ENCODE measurements around the gene CD300LB.

Gene CD300LB

DNA sequence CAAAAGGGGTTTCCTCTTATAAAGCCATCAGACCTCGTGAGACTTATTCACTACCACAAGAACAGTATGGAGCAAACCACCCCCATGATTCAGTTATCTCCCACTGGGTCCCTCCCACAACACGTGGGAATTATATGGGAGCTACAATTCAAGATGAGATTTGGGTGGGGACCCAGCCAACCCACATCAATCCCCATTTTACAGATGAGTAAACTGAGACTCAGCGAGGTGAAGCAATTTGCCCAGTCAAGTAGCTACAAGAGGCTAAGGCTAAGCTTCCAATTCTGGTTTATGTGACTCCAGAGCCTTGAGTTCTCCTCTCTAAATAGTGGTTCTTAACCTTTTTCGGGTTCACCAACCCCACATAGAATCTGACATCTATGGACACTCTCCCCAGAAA, 56.1 kb downstream of the CD300LB start:
- CTCF ChIA-PET: no interaction called here
- POLR2A ChIA-PET: no interaction called here
- no peak for DNase-seq (ENCODE audit: extremely low spot score)
- no peak for TF ChIP-seq TARDBP (IDR thresholded peaks at IDR 0.05)
- TF ChIP-seq, protein P1, sequence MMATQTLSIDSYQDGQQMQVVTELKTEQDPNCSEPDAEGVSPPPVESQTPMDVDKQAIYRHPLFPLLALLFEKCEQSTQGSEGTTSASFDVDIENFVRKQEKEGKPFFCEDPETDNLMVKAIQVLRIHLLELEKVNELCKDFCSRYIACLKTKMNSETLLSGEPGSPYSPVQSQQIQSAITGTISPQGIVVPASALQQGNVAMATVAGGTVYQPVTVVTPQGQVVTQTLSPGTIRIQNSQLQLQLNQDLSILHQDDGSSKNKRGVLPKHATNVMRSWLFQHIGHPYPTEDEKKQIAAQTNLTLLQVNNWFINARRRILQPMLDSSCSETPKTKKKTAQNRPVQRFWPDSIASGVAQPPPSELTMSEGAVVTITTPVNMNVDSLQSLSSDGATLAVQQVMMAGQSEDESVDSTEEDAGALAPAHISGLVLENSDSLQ (IDR thresholded peaks at IDR 0.05): no peak
- TF ChIP-seq SP1 (IDR thresholded peaks at IDR 0.05): no peak
- no peak for TF ChIP-seq ELF4 (IDR thresholded peaks at IDR 0.05)
- no peak for TF ChIP-seq FOXA1 (IDR thresholded peaks at IDR 0.05)
- no peak for TF ChIP-seq ZNF384 (IDR thresholded peaks at IDR 0.05)
- TF ChIP-seq FOXM1 (IDR thresholded peaks at IDR 0.05; ENCODE audit: borderline replicate concordance): no peak
- TF ChIP-seq NFRKB (IDR thresholded peaks at IDR 0.05): no peak
- TF ChIP-seq LEF1 (IDR thresholded peaks at IDR 0.05; ENCODE audit: borderline replicate concordance): no peak
- TF ChIP-seq BHLHE40 (IDR thresholded peaks at IDR 0.05; ENCODE audit: borderline replicate concordance): no peak
- no peak for TF ChIP-seq SUZ12 (IDR thresholded peaks at IDR 0.05)
- TF ChIP-seq CTBP1 (IDR thresholded peaks at IDR 0.05; ENCODE audit: borderline replicate concordance): no peak
- TF ChIP-seq L3MBTL2 (conservative IDR thresholded peaks at IDR 0.05): no peak
- TF ChIP-seq ARNT (IDR thresholded peaks at IDR 0.05): no peak
- TF ChIP-seq HDGF (IDR thresholded peaks at IDR 0.05; ENCODE audit: borderline replicate concordance): no peak
- no peak for TF ChIP-seq FOXK2 (IDR thresholded peaks at IDR 0.05)

DNA sequence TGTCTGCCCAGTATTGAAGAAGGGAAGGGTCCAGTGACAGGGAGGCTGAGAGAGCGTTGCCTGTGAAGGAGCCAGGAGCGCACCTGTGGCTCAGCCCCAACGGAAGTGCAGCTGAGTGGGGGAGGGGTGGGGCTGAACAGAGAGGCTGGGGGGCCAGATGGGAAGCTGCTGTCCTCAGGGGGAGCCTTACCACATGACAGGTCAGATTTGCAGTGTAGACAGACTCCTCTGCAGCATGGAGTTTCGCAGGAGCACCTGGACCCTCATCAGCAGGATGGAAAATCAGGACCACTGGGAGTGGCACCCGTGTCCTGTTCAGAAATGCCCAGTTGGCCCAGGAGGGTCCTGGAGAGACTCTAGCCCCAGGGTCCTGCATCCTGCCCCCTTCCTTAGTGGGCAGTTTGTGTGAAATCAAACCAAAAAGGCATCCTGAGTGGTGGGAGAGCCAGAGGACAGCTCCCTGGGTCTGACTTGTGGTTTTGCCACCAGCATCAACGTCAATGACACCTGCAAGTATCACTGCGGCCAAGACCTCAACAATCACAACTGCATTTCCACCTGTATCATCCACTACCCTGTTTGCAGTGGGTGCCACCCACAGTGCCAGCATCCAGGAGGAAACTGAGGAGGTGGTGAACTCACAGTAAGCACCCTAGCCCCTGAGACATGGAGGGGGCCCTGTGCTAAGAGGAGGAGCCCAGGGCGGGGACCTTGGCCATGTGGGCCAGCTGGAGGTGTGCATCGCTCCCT, 57.1 kb downstream of the CD300LB start:
- no peak for TF ChIP-seq CTBP1 (IDR thresholded peaks at IDR 0.05; ENCODE audit: borderline replicate concordance)
- TF ChIP-seq, protein P1 (IDR thresholded peaks at IDR 0.05): no peak
- no peak for TF ChIP-seq SUZ12 (IDR thresholded peaks at IDR 0.05)
- no peak for TF ChIP-seq LEF1 (IDR thresholded peaks at IDR 0.05; ENCODE audit: borderline replicate concordance)
- TF ChIP-seq ZNF384 (IDR thresholded peaks at IDR 0.05): no peak
- no peak for TF ChIP-seq FOXK2 (IDR thresholded peaks at IDR 0.05)
- TF ChIP-seq SP1 (IDR thresholded peaks at IDR 0.05): no peak
- no peak for TF ChIP-seq NFRKB (IDR thresholded peaks at IDR 0.05)
- no peak for TF ChIP-seq FOXM1 (IDR thresholded peaks at IDR 0.05; ENCODE audit: borderline replicate concordance)
- TF ChIP-seq FOXA1 (IDR thresholded peaks at IDR 0.05): no peak
- TF ChIP-seq TARDBP (IDR thresholded peaks at IDR 0.05): no peak
- no peak for TF ChIP-seq L3MBTL2 (conservative IDR thresholded peaks at IDR 0.05)
- TF ChIP-seq BHLHE40 (IDR thresholded peaks at IDR 0.05; ENCODE audit: borderline replicate concordance): no peak
- no peak for TF ChIP-seq HDGF (IDR thresholded peaks at IDR 0.05; ENCODE audit: borderline replicate concordance)
- CTCF ChIA-PET: no interaction called here
- POLR2A ChIA-PET: no interaction called here
- DNase-seq (ENCODE audit: extremely low spot score): no peak

- CTCF ChIA-PET: no interaction called here
- no peak for TF ChIP-seq ARNT (IDR thresholded peaks at IDR 0.05)
- no peak for TF ChIP-seq BHLHE40 (IDR thresholded peaks at IDR 0.05; ENCODE audit: borderline replicate concordance)
- TF ChIP-seq FOXM1 (IDR thresholded peaks at IDR 0.05; ENCODE audit: borderline replicate concordance): no peak
- TF ChIP-seq, protein P1 (IDR thresholded peaks at IDR 0.05): no peak
- TF ChIP-seq ZNF384 (IDR thresholded peaks at IDR 0.05): no peak
- TF ChIP-seq CTBP1 (IDR thresholded peaks at IDR 0.05; ENCODE audit: borderline replicate concordance): no peak
- no peak for TF ChIP-seq ELF4 (IDR thresholded peaks at IDR 0.05)
- no peak for TF ChIP-seq SP1 (IDR thresholded peaks at IDR 0.05)
- no peak for TF ChIP-seq FOXK2 (IDR thresholded peaks at IDR 0.05)
- no peak for TF ChIP-seq LEF1 (IDR thresholded peaks at IDR 0.05; ENCODE audit: borderline replicate concordance)
- POLR2A ChIA-PET: no interaction called here
- no peak for DNase-seq (ENCODE audit: extremely low spot score)
Measured at GRCh38 chr17:74473294-74473693, 58.0 kb downstream of the CD300LB start.

- TF ChIP-seq FOXM1 (IDR thresholded peaks at IDR 0.05; ENCODE audit: borderline replicate concordance) (no peak), LEF1 (IDR thresholded peaks at IDR 0.05; ENCODE audit: borderline replicate concordance) (no peak), TARDBP (IDR thresholded peaks at IDR 0.05) (no peak), ELF4 (IDR thresholded peaks at IDR 0.05) (no peak), CTBP1 (IDR thresholded peaks at IDR 0.05; ENCODE audit: borderline replicate concordance) (no peak), HDGF (IDR thresholded peaks at IDR 0.05; ENCODE audit: borderline replicate concordance) (no peak), L3MBTL2 (conservative IDR thresholded peaks at IDR 0.05) (no peak), NFRKB (IDR thresholded peaks at IDR 0.05) (no peak), ARNT (IDR thresholded peaks at IDR 0.05) (no peak), ZNF384 (IDR thresholded peaks at IDR 0.05) (no peak), SP1 (IDR thresholded peaks at IDR 0.05) (no peak), SUZ12 (IDR thresholded peaks at IDR 0.05) (no peak), BHLHE40 (IDR thresholded peaks at IDR 0.05; ENCODE audit: borderline replicate concordance) (no peak), FOXK2 (IDR thresholded peaks at IDR 0.05) (no peak), FOXA1 (IDR thresholded peaks at IDR 0.05) (no peak)
- TF ChIP-seq, protein P1 (IDR thresholded peaks at IDR 0.05): no peak
- ChIA-PET CTCF (no interaction called here), POLR2A (no interaction called here)
- DNase-seq (ENCODE audit: extremely low spot score): no peak
Measured at GRCh38 chr17:74472890-74473289, 58.4 kb downstream of the CD300LB start.

- no peak for DNase-seq (ENCODE audit: extremely low spot score)
- TF ChIP-seq, protein P1 (IDR thresholded peaks at IDR 0.05): no peak
- TF ChIP-seq SUZ12 (IDR thresholded peaks at IDR 0.05) (no peak), BHLHE40 (IDR thresholded peaks at IDR 0.05; ENCODE audit: borderline replicate concordance) (no peak), FOXA1 (IDR thresholded peaks at IDR 0.05) (no peak), FOXK2 (IDR thresholded peaks at IDR 0.05) (no peak)
- ChIA-PET POLR2A (no interaction called here), CTCF (interaction anchor here (0.7 to 1.2 kb wide), 2 partner anchors 104 to 496 kb away, joined by 3 read pairs; no protein-coding TSS in a partner anchor)
Measured at GRCh38 chr17:74471341-74471740, 59.9 kb downstream of the CD300LB start.

Measured in HEK293T (cell line).